ENCODE results near the gene PGAP2.

The PGAP2 gene

DNA sequence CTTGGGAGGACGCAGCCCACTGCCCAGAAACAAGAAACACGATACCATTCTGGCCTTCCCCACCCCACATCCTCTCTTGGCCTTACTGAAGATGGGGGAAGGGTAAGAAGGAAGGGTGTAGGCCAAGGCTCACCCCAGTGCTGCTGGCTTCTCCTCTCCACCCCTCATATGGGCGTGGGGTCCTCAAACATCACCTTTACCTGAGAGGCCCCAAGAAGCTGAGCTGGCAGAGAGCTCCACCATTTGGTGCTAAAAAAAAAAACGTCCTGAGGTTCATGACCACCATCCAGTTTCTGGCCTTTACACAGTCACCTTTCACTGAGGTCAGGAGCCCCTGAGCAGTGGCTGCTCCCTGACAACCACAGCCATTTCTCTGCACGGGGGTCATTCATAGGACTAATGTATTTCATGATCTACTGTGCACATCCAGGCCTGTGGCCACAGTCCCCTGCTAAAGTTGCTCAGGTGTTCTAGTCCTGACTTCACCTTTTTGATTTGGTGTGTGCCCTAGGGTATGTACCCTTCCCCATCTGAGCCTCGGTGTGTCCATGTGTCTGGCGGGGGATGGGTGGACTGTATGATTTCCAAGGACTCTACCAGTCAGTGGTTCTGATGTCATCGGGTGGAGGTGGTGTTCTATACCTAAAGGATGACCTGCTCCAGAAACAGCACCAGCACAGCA is 17.3 kb downstream of the PGAP2 start:
- peak overlapping the region in 5 of 11 experiments; percentile 12 to 62 (median 33); a peak in 7 of 22 replicates for H3K4me2 ChIP-seq
- no peak overlapping the region for H3K4me3 ChIP-seq
- peaks cover 54 to 70% (median 65%) of the 10 kb centered on the region in 11 experiments for H3K36me3 ChIP-seq

DNA sequence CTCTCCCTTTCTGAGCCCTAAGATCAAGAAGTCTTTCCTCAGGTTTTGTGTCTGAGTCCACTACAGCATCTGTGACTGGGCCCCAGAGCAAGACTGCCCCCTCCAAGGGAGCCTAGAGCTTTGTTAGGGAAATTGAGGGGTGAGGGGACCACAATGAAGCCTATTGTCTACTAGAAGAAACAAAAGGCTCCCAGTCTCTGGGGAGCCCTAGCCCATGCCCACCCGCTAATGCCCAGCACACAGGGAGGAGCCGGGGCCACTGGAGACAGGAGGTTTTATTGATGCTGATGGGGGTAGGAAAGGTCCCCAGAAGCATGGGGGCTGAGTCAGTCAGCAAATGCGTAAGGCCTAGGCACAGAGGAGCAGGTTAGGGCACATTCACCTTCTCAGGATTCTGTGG is 18.4 kb downstream of the PGAP2 start:
- Histone ChIP-seq H3K4me2 (peak overlapping the region in 3 of 11 experiments; percentile 23 to 62 (median 39); a peak in 7 of 22 replicates), H3K4me3 (no peak overlapping the region), H4K20me1 (peaks cover 34 to 88% (median 68%) of the 10 kb centered on the region in 11 experiments; a peak in 21 of 22 replicates), H3K27me3 (no peaks in the 10 kb centered on the region), H3K9ac (peak overlapping the region in 3 of 11 experiments; percentile 5 to 35 (median 23); a peak in 3 of 22 replicates), H3K9me3 (replicated peaks in 1 of 11) (no peaks in the 10 kb centered on the region), H3K4me1 (peaks cover 9 to 97% (median 45%) of the 10 kb centered on the region in 10 experiments; a peak in 19 of 20 replicates), H3K36me3 (peaks cover 56 to 81% (median 74%) of the 10 kb centered on the region in 11 experiments), H3K27ac (peak overlapping the region in 3 of 11 experiments; percentile 11 to 46 (median 39); a peak in 5 of 22 replicates)
- no peak for TF ChIP-seq Cebpa-rat (IDR thresholded peaks at IDR 0.05)

More for the DNA sequence above, 17.3 kb downstream of the PGAP2 start:
- Histone ChIP-seq H4K20me1 (peaks cover 23 to 77% (median 57%) of the 10 kb centered on the region in 11 experiments; a peak in 21 of 22 replicates), H3K27me3 (no peaks in the 10 kb centered on the region), H3K9me3 (replicated peaks in 1 of 11) (no peaks in the 10 kb centered on the region), H3K4me1 (peaks cover under 1 to 92% (median 34%) of the 10 kb centered on the region in 10 experiments; a peak in 17 of 20 replicates), H3K27ac (peak overlapping the region in 3 of 11 experiments; percentile 2 to 40 (median 26); a peak in 6 of 22 replicates), H3K9ac (no peak overlapping the region)
- no peak for TF ChIP-seq Cebpa-rat (IDR thresholded peaks at IDR 0.05)

DNA sequence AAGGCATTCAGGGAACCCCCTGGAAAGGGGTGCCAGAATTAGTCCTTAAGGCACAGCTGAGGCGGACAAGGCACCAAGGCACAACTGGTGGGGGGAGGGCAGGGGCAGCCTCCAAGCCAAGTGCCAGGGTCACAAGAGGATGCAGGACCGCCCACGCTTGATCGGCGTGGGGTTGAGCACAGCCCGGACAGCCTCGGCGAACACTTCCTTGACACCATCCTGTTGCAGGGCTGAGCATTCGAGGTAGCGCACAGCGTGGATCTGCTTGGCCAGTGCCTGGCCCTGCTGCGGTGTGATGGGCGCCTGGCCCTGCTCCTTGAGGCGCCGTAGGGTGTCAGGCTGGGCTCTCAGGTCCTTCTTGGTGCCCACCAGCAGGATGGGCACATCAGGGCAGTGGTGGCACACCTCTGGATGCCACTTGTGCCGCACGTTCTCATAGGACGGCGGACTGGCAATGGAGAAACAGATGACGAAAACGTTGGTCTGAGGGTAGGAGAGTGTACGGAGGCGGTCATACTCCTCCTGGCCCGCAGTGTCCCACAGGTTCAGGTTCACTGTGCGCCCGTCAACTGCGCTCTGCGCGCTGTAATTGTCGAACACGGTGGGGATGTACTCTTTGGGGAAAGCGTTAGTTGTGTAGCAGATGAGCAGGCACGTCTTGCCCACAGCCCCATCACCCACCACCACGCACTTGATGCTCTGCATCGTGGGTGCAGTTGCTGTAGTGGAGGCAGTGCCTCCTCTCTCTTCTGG is 19.2 kb downstream of the PGAP2 start:
- H3K4me1 ChIP-seq, result peaks cover 14 to 100% (median 54%) of the 10 kb centered on the region in 10 experiments; a peak in 19 of 20 replicates
- no peaks in the 10 kb centered on the region for H3K9me3 ChIP-seq (replicated peaks in 1 of 11)
- H3K4me3 ChIP-seq, result no peak overlapping the region
- H3K27me3 ChIP-seq, result no peaks in the 10 kb centered on the region
- 0 out of 22 replicates have a peak overlapping the region, but pooled peaks of 2 of the 11 experiments have one; percentile 22 to 35 for H3K9ac ChIP-seq
- TF ChIP-seq Cebpa-rat (IDR thresholded peaks at IDR 0.05), result no peak
- H3K4me2 ChIP-seq, result peak overlapping the region in 3 of 11 experiments; percentile 23 to 62 (median 42); a peak in 6 of 22 replicates
- H3K36me3 ChIP-seq, result peaks cover 62 to 90% (median 83%) of the 10 kb centered on the region in 11 experiments
- peaks cover 42 to 97% (median 77%) of the 10 kb centered on the region in 11 experiments; a peak in 21 of 22 replicates for H4K20me1 ChIP-seq
- H3K27ac ChIP-seq, result peak overlapping the region in 2 of 11 experiments; percentile 11 to 46; a peak in 2 of 22 replicates

- Histone ChIP-seq H3K27me3 (no peaks in the 10 kb centered on the region), H3K9me3 (replicated peaks in 1 of 11) (no peaks in the 10 kb centered on the region), H3K36me3 (peaks cover 78 to 100% (median 93%) of the 10 kb centered on the region in 11 experiments), H3K4me3 (0 out of 20 replicates have a peak overlapping the region, but pooled peaks of 1 of the 10 experiments have one; percentile 18), H3K4me2 (peak overlapping the region in 5 of 11 experiments; percentile 92 to 100 (median 98); a peak in 8 of 22 replicates), H3K27ac (peak overlapping the region in 4 of 11 experiments; percentile 8 to 96 (median 94); a peak in 4 of 22 replicates), H4K20me1 (peaks cover 64 to 100% (median 95%) of the 10 kb centered on the region in 11 experiments; a peak in 21 of 22 replicates), H3K4me1 (peaks cover 31 to 100% (median 65%) of the 10 kb centered on the region in 10 experiments), H3K9ac (peak overlapping the region in 2 of 11 experiments; percentile 67 to 99; a peak in 3 of 22 replicates)
- no peak for TF ChIP-seq Cebpa-rat (IDR thresholded peaks at IDR 0.05)
Measured at GRCh38 chr11:3830088-3830487, 21.7 kb downstream of the PGAP2 start.

- peak overlapping the region in 2 of 10 experiments; percentile 18 to 31; a peak in 3 of 20 replicates for H3K4me3 ChIP-seq
- peaks cover 73 to 99% (median 89%) of the 10 kb centered on the region in 11 experiments for H3K36me3 ChIP-seq
- peaks cover 70 to 100% (median 90%) of the 10 kb centered on the region in 11 experiments; a peak in 21 of 22 replicates for H4K20me1 ChIP-seq
- peaks cover 37 to 100% (median 69%) of the 10 kb centered on the region in 10 experiments for H3K4me1 ChIP-seq
- H3K27ac ChIP-seq, result peak overlapping the region in 10 of 11 experiments; percentile 1 to 96 (median 74); a peak in 16 of 22 replicates
- peak overlapping the region in 7 of 11 experiments; percentile 2 to 99 (median 43); a peak in 8 of 22 replicates for H3K9ac ChIP-seq
- no peak for TF ChIP-seq Cebpa-rat (IDR thresholded peaks at IDR 0.05)
- no peaks in the 10 kb centered on the region for H3K9me3 ChIP-seq (replicated peaks in 1 of 11)
- H3K27me3 ChIP-seq, result no peaks in the 10 kb centered on the region
- H3K4me2 ChIP-seq, result peak overlapping the region in 10 of 11 experiments; percentile 4 to 100 (median 94); a peak in 16 of 22 replicates
Measured at GRCh38 chr11:3830730-3831129, 22.4 kb downstream of the PGAP2 start.

- peak overlapping the region; percentile 1 to 96 (median 58); a peak in 18 of 22 replicates for H3K27ac ChIP-seq
- peak overlapping the region in 10 of 11 experiments; percentile 14 to 100 (median 94); a peak in 16 of 22 replicates for H3K4me2 ChIP-seq
- peaks cover 69 to 100% (median 86%) of the 10 kb centered on the region in 11 experiments; a peak in 21 of 22 replicates for H4K20me1 ChIP-seq
- peaks cover 46 to 100% (median 74%) of the 10 kb centered on the region in 10 experiments for H3K4me1 ChIP-seq
- H3K9ac ChIP-seq, result peak overlapping the region in 8 of 11 experiments; percentile 2 to 99 (median 42); a peak in 11 of 22 replicates
- TF ChIP-seq Cebpa-rat (IDR thresholded peaks at IDR 0.05), result no peak
- no peaks in the 10 kb centered on the region for H3K9me3 ChIP-seq (replicated peaks in 1 of 11)
- H3K4me3 ChIP-seq, result peak overlapping the region in 2 of 10 experiments; percentile 18 to 31; a peak in 3 of 20 replicates
- H3K27me3 ChIP-seq, result no peaks in the 10 kb centered on the region
- peaks cover 64 to 97% (median 81%) of the 10 kb centered on the region in 11 experiments for H3K36me3 ChIP-seq
Measured at GRCh38 chr11:3831378-3832239, 23.2 kb downstream of the PGAP2 start.

GRCh38 chr11:3832816-3833215 is 24.5 kb downstream of the PGAP2 start:
- peaks cover 58 to 100% (median 84%) of the 10 kb centered on the region in 10 experiments for H3K4me1 ChIP-seq
- no peaks in the 10 kb centered on the region for H3K27me3 ChIP-seq
- H3K36me3 ChIP-seq, result peaks cover 52 to 85% (median 69%) of the 10 kb centered on the region in 11 experiments
- H3K9ac ChIP-seq, result peak overlapping the region in 3 of 11 experiments; percentile 48 to 99 (median 67); a peak in 6 of 22 replicates
- peak overlapping the region in 2 of 10 experiments; percentile 10 to 96; a peak in 3 of 20 replicates for H3K4me3 ChIP-seq
- no peaks in the 10 kb centered on the region for H3K9me3 ChIP-seq (replicated peaks in 1 of 11)
- peak overlapping the region in 9 of 11 experiments; percentile 58 to 96 (median 94); a peak in 11 of 22 replicates for H3K27ac ChIP-seq
- peaks cover 57 to 99% (median 86%) of the 10 kb centered on the region in 11 experiments; a peak in 21 of 22 replicates for H4K20me1 ChIP-seq
- TF ChIP-seq Cebpa-rat (IDR thresholded peaks at IDR 0.05), result no peak
- peak overlapping the region in 7 of 11 experiments; percentile 3 to 100 (median 98); a peak in 13 of 22 replicates for H3K4me2 ChIP-seq

Measured in BLaER1 treated with 17β-estradiol and CSF1 and Interleukin-3, amounts not matched to agents 10 nM and 100 nM (cell line).